HepG2 (cell line): ENCODE data around the gene CDIP1. TPM values are rescaled to one million over a fixed set of nuclear protein-coding genes. Genes with fewer than 3 reads are reported as not detected.

Experiments used
- CCDC6 ChIP-seq: sonication (generic); formaldehyde crosslinking; IDR thresholded peaks from 2 replicates; pipeline ENCODE4 v1.8.1; 2022; ENCODE audit warnings: mild to moderate bottlenecking, missing genetic modification reagents, moderate library complexity
- FOXA3 ChIP-seq: IDR thresholded peaks from 2 replicates; pipeline ENCODE4 v1.6.1; 2016; ENCODE audit warnings: missing genetic modification reagents, missing compliant biosample characterization
- KLF13 ChIP-seq: sonication (generic); formaldehyde crosslinking; IDR thresholded peaks from 2 replicates; pipeline ENCODE4 v1.4.0; 2020; ENCODE audit warnings: mild to moderate bottlenecking, missing genetic modification reagents
- PRPF4 ChIP-seq: fragments of 200-400 bp; formaldehyde crosslinking; IDR thresholded peaks from 2 replicates; pipeline ENCODE4 v1.6.1; 2016; ENCODE audit warnings: low read length, low read depth; ENCODE audit not compliant: poor library complexity, severe bottlenecking
- SYNCRIP ChIP-seq: fragments of 200-400 bp; formaldehyde crosslinking; IDR thresholded peaks from 2 replicates; pipeline ENCODE4 v1.6.1; 2018; ENCODE audit warnings: mild to moderate bottlenecking, low read depth, low read length; ENCODE audit not compliant: insufficient read depth
- ZNF333 ChIP-seq: sonication (generic); formaldehyde crosslinking; IDR thresholded peaks from 2 replicates; pipeline ENCODE4 v1.4.0; 2020; ENCODE audit warnings: mild to moderate bottlenecking, missing genetic modification reagents, borderline replicate concordance
- ZNF383 ChIP-seq: sonication (generic); formaldehyde crosslinking; IDR thresholded peaks from 2 replicates; pipeline ENCODE4 v1.4.0; 2020; ENCODE audit warnings: missing genetic modification reagents, mild to moderate bottlenecking, borderline replicate concordance
- polyA plus RNA-seq, 8 experiments: library from polyadenylated mRNA; depleted of rRNA in 3 of 8; stranded (reverse) in 7 of 8; unstranded in 1 of 8; fragments of >200 nt; fragmentation: Illumina TruSeq in 4 of 8; extraction: Trizol in 4 of 8; gene quantifications; 2 replicates each; pipeline versions ENCODE4 v1.2.1 to v1.2.3, GENCODE V29; 2011 to 2016; ENCODE audit warnings: low read depth in 4 of 8, missing spikeins in 1 of 8, mixed read lengths in 1 of 8; ENCODE audit not compliant: insufficient read depth in 1 of 8
- total RNA-seq, 5 experiments: library from RNA; depleted of rRNA; stranded (reverse); fragments of >200 nt; fragmentation: Illumina TruSeq; extraction: Trizol; gene quantifications; 2 replicates each; pipeline ENCODE4 v1.2.3, GENCODE V29; 2016; ENCODE audit warnings: low read depth in 1 of 5
- TF ChIP-seq, protein P1 (sequence below): sonication (generic); formaldehyde crosslinking; IDR thresholded peaks from 2 replicates; pipeline ENCODE4 v1.5.0; 2020; ENCODE audit warnings: mild to moderate bottlenecking, missing genetic modification reagents, borderline replicate concordance
- TF ChIP-seq, protein P2 (sequence below): sonication (generic); formaldehyde crosslinking; IDR thresholded peaks from 2 replicates; pipeline ENCODE4 v1.4.0; 2020; ENCODE audit warnings: missing genetic modification reagents, borderline replicate concordance

Gene CDIP1
- total and polyA plus RNA-seq, 2 of the 13 experiments (the other 11 are each of a cell fraction or from before 2014, with no cell fraction given) = 31.2 to 56.7 TPM

DNA sequence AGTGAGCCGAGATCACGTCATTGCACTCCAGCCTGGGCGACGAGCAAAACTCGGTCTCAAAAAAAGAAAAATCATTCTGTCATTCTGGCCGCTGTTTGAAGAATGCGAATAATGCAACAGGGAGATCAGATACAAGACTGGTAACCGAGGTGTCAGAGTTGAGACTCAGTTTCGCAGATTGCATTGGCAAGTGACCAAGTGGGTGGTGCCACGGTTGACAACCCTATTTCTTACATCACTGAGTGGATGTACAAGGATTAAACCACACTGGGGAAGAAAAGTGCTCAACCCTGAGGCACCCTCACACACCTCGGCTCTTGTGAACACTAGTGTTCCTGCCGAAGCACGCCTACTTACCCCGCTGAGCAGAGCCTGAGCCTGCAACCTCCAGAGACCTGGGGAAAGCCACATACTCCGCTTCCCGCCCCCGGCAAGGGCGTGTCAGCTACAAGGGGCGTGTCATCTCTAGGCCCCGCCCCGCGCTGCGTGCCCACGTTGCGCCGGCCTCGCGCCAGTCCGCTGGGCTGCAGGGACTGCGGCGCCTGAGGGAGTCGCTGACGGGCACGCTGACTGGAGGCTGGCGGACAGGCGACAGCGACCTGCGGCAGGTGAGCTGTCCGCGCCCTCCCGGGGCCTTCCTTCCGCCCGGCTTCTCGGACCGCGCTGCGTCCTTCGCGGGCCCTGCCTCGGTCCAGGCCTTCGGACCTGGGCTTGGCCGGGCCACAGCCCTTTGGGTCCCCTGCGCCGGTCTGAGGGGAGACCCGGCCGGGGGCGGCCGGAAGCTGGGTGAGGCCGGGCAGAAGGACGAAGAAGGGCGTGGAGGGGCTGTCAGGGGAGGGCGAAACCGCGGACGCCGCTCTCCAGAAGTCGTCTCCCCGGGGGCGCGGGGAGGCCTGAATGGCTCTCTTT, 62.4 kb downstream of the CDIP1 start, which contains the start of gene HMOX2 (continued):
- TF ChIP-seq, protein P1, sequence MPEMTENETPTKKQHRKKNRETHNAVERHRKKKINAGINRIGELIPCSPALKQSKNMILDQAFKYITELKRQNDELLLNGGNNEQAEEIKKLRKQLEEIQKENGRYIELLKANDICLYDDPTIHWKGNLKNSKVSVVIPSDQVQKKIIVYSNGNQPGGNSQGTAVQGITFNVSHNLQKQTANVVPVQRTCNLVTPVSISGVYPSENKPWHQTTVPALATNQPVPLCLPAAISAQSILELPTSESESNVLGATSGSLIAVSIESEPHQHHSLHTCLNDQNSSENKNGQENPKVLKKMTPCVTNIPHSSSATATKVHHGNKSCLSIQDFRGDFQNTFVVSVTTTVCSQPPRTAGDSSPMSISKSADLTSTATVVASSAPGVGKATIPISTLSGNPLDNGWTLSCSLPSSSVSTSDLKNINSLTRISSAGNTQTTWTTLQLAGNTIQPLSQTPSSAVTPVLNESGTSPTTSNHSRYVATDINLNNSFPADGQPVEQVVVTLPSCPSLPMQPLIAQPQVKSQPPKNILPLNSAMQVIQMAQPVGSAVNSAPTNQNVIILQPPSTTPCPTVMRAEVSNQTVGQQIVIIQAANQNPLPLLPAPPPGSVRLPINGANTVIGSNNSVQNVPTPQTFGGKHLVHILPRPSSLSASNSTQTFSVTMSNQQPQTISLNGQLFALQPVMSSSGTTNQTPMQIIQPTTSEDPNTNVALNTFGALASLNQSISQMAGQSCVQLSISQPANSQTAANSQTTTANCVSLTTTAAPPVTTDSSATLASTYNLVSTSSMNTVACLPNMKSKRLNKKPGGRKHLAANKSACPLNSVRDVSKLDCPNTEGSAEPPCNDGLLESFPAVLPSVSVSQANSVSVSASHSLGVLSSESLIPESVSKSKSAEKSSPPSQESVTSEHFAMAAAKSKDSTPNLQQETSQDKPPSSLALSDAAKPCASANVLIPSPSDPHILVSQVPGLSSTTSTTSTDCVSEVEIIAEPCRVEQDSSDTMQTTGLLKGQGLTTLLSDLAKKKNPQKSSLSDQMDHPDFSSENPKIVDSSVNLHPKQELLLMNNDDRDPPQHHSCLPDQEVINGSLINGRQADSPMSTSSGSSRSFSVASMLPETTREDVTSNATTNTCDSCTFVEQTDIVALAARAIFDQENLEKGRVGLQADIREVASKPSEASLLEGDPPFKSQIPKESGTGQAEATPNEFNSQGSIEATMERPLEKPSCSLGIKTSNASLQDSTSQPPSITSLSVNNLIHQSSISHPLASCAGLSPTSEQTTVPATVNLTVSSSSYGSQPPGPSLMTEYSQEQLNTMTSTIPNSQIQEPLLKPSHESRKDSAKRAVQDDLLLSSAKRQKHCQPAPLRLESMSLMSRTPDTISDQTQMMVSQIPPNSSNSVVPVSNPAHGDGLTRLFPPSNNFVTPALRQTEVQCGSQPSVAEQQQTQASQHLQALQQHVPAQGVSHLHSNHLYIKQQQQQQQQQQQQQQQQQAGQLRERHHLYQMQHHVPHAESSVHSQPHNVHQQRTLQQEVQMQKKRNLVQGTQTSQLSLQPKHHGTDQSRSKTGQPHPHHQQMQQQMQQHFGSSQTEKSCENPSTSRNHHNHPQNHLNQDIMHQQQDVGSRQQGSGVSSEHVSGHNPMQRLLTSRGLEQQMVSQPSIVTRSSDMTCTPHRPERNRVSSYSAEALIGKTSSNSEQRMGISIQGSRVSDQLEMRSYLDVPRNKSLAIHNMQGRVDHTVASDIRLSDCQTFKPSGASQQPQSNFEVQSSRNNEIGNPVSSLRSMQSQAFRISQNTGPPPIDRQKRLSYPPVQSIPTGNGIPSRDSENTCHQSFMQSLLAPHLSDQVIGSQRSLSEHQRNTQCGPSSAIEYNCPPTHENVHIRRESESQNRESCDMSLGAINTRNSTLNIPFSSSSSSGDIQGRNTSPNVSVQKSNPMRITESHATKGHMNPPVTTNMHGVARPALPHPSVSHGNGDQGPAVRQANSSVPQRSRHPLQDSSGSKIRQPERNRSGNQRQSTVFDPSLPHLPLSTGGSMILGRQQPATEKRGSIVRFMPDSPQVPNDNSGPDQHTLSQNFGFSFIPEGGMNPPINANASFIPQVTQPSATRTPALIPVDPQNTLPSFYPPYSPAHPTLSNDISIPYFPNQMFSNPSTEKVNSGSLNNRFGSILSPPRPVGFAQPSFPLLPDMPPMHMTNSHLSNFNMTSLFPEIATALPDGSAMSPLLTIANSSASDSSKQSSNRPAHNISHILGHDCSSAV (CRISPR knock-in tag) = no peak
- TF ChIP-seq SYNCRIP (no peak), ZNF383 (no peak), FOXA3 (CRISPR knock-in tag) (peak; percentile 72), PRPF4 (no peak), KLF13 (CRISPR knock-in tag) (no peak), CCDC6 (CRISPR knock-in tag) (peak; percentile 98), ZNF333 (peak; percentile 67; the same call in 1 of the 2 replicates)
- TF ChIP-seq, protein P2, sequence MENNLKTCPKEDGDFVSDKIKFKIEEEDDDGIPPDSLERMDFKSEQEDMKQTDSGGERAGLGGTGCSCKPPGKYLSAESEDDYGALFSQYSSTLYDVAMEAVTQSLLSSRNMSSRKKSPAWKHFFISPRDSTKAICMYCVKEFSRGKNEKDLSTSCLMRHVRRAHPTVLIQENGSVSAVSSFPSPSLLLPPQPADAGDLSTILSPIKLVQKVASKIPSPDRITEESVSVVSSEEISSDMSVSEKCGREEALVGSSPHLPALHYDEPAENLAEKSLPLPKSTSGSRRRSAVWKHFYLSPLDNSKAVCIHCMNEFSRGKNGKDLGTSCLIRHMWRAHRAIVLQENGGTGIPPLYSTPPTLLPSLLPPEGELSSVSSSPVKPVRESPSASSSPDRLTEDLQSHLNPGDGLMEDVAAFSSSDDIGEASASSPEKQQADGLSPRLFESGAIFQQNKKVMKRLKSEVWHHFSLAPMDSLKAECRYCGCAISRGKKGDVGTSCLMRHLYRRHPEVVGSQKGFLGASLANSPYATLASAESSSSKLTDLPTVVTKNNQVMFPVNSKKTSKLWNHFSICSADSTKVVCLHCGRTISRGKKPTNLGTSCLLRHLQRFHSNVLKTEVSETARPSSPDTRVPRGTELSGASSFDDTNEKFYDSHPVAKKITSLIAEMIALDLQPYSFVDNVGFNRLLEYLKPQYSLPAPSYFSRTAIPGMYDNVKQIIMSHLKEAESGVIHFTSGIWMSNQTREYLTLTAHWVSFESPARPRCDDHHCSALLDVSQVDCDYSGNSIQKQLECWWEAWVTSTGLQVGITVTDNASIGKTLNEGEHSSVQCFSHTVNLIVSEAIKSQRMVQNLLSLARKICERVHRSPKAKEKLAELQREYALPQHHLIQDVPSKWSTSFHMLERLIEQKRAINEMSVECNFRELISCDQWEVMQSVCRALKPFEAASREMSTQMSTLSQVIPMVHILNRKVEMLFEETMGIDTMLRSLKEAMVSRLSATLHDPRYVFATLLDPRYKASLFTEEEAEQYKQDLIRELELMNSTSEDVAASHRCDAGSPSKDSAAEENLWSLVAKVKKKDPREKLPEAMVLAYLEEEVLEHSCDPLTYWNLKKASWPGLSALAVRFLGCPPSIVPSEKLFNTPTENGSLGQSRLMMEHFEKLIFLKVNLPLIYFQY (CRISPR knock-in tag) = no peak
